BLaER1 (cell line): ENCODE data around the gene ASAP2.

ENCODE experiments used
- H3K27ac ChIP-seq: shearing (Covaris generic); formaldehyde crosslinking; 2 replicates; pipeline ENCODE4 v1.8.1; 2022
- H3K27me3 ChIP-seq: shearing (Covaris generic); formaldehyde crosslinking; 2 replicates; pipeline ENCODE4 v1.8.1; 2022
- H3K36me3 ChIP-seq: shearing (Covaris generic); formaldehyde crosslinking; 2 replicates; pipeline ENCODE4 v1.8.1; 2022
- H3K4me1 ChIP-seq: shearing (Covaris generic); formaldehyde crosslinking; 2 replicates; pipeline ENCODE4 v1.8.1; 2022
- H3K4me2 ChIP-seq: shearing (Covaris generic); formaldehyde crosslinking; 2 replicates; pipeline ENCODE4 v1.8.1; 2022
- H3K4me3 ChIP-seq: shearing (Covaris generic); formaldehyde crosslinking; 2 replicates; pipeline ENCODE4 v1.8.1; 2022
- H3K9ac ChIP-seq: shearing (Covaris generic); formaldehyde crosslinking; 2 replicates; pipeline ENCODE4 v1.8.1; 2022
- H3K9me3 ChIP-seq: shearing (Covaris generic); formaldehyde crosslinking; 2 replicates; pipeline ENCODE4 v1.8.1; 2022
- H4K20me1 ChIP-seq: shearing (Covaris generic); formaldehyde crosslinking; 2 replicates; pipeline ENCODE4 v1.8.1; 2022
- Cebpa-rat ChIP-seq: shearing (Covaris generic); IDR thresholded peaks from 2 replicates; pipeline ENCODE4 v1.8.1; 2022

ASAP2 gene

DNA sequence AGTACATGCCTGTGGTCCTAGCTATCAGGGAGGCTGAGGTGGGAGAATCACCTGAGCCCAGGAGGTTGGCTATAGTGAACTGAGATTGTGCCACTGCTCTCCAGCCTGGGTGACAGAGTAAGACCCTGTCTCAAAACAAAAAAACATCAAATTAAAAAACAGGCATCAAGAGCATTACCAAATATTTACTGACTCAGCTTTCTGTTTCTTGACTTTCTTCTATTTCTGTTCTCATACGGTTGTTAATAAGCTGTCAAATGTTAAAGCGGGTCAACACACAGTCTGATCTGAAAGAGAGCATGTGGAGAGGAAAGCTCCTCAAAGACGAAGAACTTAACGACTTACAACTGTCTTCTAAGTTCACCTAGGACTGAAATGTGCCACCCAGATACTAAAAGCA lies 157.8 kb downstream of the ASAP2 start:
- Histone ChIP-seq H3K27me3 (no peaks in the 10 kb centered on the region), H3K4me3 (no peak overlapping the region), H3K4me2 (no peak overlapping the region), H3K27ac (no peak overlapping the region), H3K4me1 (peaks cover 1% of the 10 kb centered on the region), H3K9me3 (no peaks in the 10 kb centered on the region), H4K20me1 (no peaks in the 10 kb centered on the region), H3K9ac (no peak overlapping the region), H3K36me3 (peaks cover 99% of the 10 kb centered on the region)
- TF ChIP-seq Cebpa-rat: no peak

GRCh38 chr2:9364791-9365497 lies 158.3 kb downstream of the ASAP2 start:
- peaks cover 99% of the 10 kb centered on the region for H3K36me3 ChIP-seq

GRCh38 chr2:9365498-9366019 lies 158.9 kb downstream of the ASAP2 start:
- Histone ChIP-seq H4K20me1 (no peaks in the 10 kb centered on the region), H3K4me2 (no peak overlapping the region), H3K27ac (no peak overlapping the region), H3K36me3 (peaks cover 99% of the 10 kb centered on the region), H3K9me3 (no peaks in the 10 kb centered on the region), H3K27me3 (no peaks in the 10 kb centered on the region), H3K4me1 (peaks cover 13% of the 10 kb centered on the region), H3K4me3 (no peak overlapping the region), H3K9ac (no peak overlapping the region)
- no peak for TF ChIP-seq Cebpa-rat

More at GRCh38 chr2:9364791-9365497, 158.3 kb downstream of the ASAP2 start:
- no peak overlapping the region for H3K4me2 ChIP-seq
- H3K9me3 ChIP-seq: no peaks in the 10 kb centered on the region
- no peak overlapping the region for H3K4me3 ChIP-seq
- peaks cover 7% of the 10 kb centered on the region for H3K4me1 ChIP-seq
- H4K20me1 ChIP-seq: no peaks in the 10 kb centered on the region
- TF ChIP-seq Cebpa-rat: no peak
- H3K27ac ChIP-seq: no peak overlapping the region
- H3K27me3 ChIP-seq: no peaks in the 10 kb centered on the region
- H3K9ac ChIP-seq: no peak overlapping the region

GRCh38 chr2:9366026-9366425 lies 159.4 kb downstream of the ASAP2 start:
- no peaks in the 10 kb centered on the region for H3K27me3 ChIP-seq
- H3K27ac ChIP-seq: no peak overlapping the region
- peaks cover 100% of the 10 kb centered on the region for H3K36me3 ChIP-seq
- H3K9ac ChIP-seq: no peak overlapping the region
- no peak overlapping the region for H3K4me3 ChIP-seq
- H3K4me2 ChIP-seq: no peak overlapping the region
- TF ChIP-seq Cebpa-rat: no peak
- no peaks in the 10 kb centered on the region for H3K9me3 ChIP-seq
- H4K20me1 ChIP-seq: no peaks in the 10 kb centered on the region
- H3K4me1 ChIP-seq: peaks cover 18% of the 10 kb centered on the region

DNA sequence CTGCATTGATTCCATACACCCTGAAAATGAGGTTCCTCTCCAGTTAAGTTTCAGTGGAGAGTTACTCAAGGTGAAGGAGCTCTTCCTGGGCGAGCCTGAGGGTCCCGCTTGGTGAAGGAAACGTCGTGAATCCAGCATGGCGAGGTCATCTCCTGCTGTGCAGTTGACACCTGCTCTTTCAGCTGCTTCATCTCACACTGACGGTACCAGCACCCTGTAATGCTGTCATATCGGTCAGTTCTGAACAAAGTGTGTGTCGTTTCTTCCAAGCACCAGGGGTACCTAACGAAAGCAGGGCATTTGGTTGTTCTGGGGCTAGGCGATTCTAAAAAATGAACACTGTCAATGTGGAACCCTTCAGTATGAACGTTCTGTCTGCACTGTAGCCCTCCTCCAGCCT lies 164.1 kb downstream of the ASAP2 start:
- H3K27me3 ChIP-seq: no peaks in the 10 kb centered on the region
- H3K4me1 ChIP-seq: peaks cover 49% of the 10 kb centered on the region
- no peaks in the 10 kb centered on the region for H3K9me3 ChIP-seq
- no peak overlapping the region for H3K4me3 ChIP-seq
- H3K9ac ChIP-seq: peak overlapping the region; percentile 48
- H3K27ac ChIP-seq: peak overlapping the region; percentile 54
- peaks cover 94% of the 10 kb centered on the region for H3K36me3 ChIP-seq
- H3K4me2 ChIP-seq: peak overlapping the region; percentile 82
- no peaks in the 10 kb centered on the region for H4K20me1 ChIP-seq
- TF ChIP-seq Cebpa-rat: no peak

DNA sequence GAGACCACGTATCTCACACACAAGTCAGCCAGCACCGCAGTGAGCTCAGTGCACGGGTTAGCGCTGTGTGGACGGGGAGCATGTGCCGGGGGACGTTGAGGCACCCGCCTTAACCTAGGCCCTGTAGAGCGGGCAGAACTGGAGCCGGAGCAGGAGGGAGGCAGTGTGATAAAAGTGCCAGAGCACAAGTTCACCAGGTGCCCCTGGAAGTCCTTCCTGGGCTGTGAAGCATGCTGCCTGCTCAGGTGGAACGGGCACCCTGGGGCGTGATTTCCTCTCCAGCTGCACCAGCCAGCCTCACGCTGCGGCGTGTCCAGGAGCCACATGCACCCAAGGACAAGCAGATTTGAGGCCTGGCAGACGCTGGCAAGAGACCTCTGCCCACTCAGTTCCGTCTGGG lies 166.4 kb downstream of the ASAP2 start:
- H3K36me3 ChIP-seq: peaks cover 94% of the 10 kb centered on the region
- H3K27ac ChIP-seq: peak overlapping the region; percentile 68
- no peak overlapping the region for H3K4me3 ChIP-seq
- no peaks in the 10 kb centered on the region for H3K9me3 ChIP-seq
- H3K27me3 ChIP-seq: no peaks in the 10 kb centered on the region
- H4K20me1 ChIP-seq: no peaks in the 10 kb centered on the region
- H3K4me1 ChIP-seq: peaks cover 60% of the 10 kb centered on the region
- peak overlapping the region; percentile 82 for H3K4me2 ChIP-seq
- no peak for TF ChIP-seq Cebpa-rat
- peak overlapping the region; percentile 52; the same call in 1 of the 2 replicates for H3K9ac ChIP-seq

GRCh38 chr2:9373476-9373875 lies 166.9 kb downstream of the ASAP2 start:
- H3K27me3 ChIP-seq: no peaks in the 10 kb centered on the region
- H3K9ac ChIP-seq: peak overlapping the region; percentile 52; the same call in 1 of the 2 replicates
- no peaks in the 10 kb centered on the region for H3K9me3 ChIP-seq
- H3K4me2 ChIP-seq: peak overlapping the region; percentile 82
- H3K27ac ChIP-seq: peak overlapping the region; percentile 68
- peaks cover 94% of the 10 kb centered on the region for H3K36me3 ChIP-seq
- TF ChIP-seq Cebpa-rat: no peak
- H4K20me1 ChIP-seq: no peaks in the 10 kb centered on the region
- H3K4me3 ChIP-seq: no peak overlapping the region
- peaks cover 61% of the 10 kb centered on the region for H3K4me1 ChIP-seq

GRCh38 chr2:9374071-9374730 lies 167.6 kb downstream of the ASAP2 start:
- no peak overlapping the region for H3K9ac ChIP-seq
- TF ChIP-seq Cebpa-rat: no peak
- H3K36me3 ChIP-seq: peaks cover 94% of the 10 kb centered on the region
- no peak overlapping the region for H3K4me3 ChIP-seq
- H3K9me3 ChIP-seq: no peaks in the 10 kb centered on the region
- no peaks in the 10 kb centered on the region for H4K20me1 ChIP-seq
- peaks cover 67% of the 10 kb centered on the region for H3K4me1 ChIP-seq
- H3K4me2 ChIP-seq: no peak overlapping the region
- H3K27ac ChIP-seq: peak overlapping the region; percentile 68
- no peaks in the 10 kb centered on the region for H3K27me3 ChIP-seq

DNA sequence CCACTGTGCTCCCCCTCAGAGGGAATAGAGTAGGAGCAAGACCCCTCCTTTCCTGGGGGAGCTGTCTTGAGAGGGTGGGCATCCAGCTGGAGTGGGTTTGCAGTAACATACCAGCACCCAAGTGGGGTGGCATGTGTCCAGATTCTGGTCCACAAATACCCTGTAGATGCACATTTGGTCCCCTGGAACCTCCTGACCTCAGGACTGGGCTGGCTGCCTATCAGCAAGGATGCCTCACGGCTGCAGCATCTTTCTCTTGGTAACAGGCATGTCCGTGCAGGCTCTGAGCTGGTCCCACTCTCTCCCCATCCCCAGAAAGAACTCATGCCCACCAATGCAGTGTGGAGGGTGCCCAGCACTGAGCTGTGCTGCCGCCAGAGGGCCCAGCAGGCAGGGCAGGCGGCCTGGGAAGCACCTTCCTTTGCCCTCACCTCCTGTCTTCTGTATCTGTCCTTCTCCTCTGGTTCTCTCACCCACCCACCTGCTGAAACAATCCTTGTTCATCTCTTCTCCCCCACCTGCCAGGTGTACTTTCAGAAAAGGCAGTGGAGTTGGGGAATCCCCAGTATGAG lies 169.3 kb downstream of the ASAP2 start:
- 0 out of 2 replicates have a peak overlapping the region, but pooled peaks have one; percentile 9 for H3K27ac ChIP-seq
- H3K27me3 ChIP-seq: no peaks in the 10 kb centered on the region
- peaks cover 94% of the 10 kb centered on the region for H3K36me3 ChIP-seq
- H3K4me1 ChIP-seq: peaks cover 61% of the 10 kb centered on the region
- TF ChIP-seq Cebpa-rat: no peak
- H3K4me2 ChIP-seq: no peak overlapping the region
- no peak overlapping the region for H3K4me3 ChIP-seq
- H3K9me3 ChIP-seq: no peaks in the 10 kb centered on the region
- H3K9ac ChIP-seq: no peak overlapping the region
- no peaks in the 10 kb centered on the region for H4K20me1 ChIP-seq
